ENCODE data around the gene SLC6A3.

Gene SLC6A3

GRCh38 chr5:1344975-1345838 lies 100.0 kb downstream of the SLC6A3 start, which contains the start of gene CLPTM1L:
CLPTM1L (minus strand) TSS chr5:1345099; CDS start chr5:1344841, 258 bp downstream.
- H4K8ac ChIP-seq (ENCODE audit: low read depth, low read length), result peak within 1 kb of the TSS; percentile 16
- no peaks in the 10 kb centered on the region for H3K27me3 ChIP-seq (ENCODE audit: insufficient read depth, low read length, poor library complexity)
- H3K18ac ChIP-seq (ENCODE audit: low read length), result peak within 1 kb of the TSS; percentile 55
- peaks cover 2% of the 10 kb centered on the region for H3K4me1 ChIP-seq (ENCODE audit: control insufficient read depth, low read depth, low read length)
- no peak within 1 kb of the TSS for H2BK15ac ChIP-seq (replicated peaks; ENCODE audit: low read depth)
- peak; percentile 87 for DNase-seq
- peak within 1 kb of the TSS; percentile 92 for H3K4me3 ChIP-seq (ENCODE audit: low read length)
- H4K5ac ChIP-seq (ENCODE audit: low read length), result no peak within 1 kb of the TSS
- H3K79me1 ChIP-seq (ENCODE audit: low read length), result peaks cover 10% of the 10 kb centered on the region
- WGBS (ENCODE audit: extremely low coverage, insufficient coverage, low lambda C conversion rate), result no CpG with 5 or more reads among the region's 87 CpGs
- no peak within 1 kb of the TSS for H3K27ac ChIP-seq (ENCODE audit: low read depth, low read length)
- peak within 1 kb of the TSS; percentile 44 for H3K4ac ChIP-seq (ENCODE audit: low read depth, low read length)
- H3K36me3 ChIP-seq (ENCODE audit: control insufficient read depth, insufficient read depth, low read length), result peaks cover 12% of the 10 kb centered on the region
- H2AK5ac ChIP-seq (ENCODE audit: low read length), result no peak within 1 kb of the TSS
- peak within 1 kb of the TSS; percentile 88 for H3K9ac ChIP-seq (ENCODE audit: low read length)
- H2BK5ac ChIP-seq (ENCODE audit: low read length), result no peak within 1 kb of the TSS
- peak within 1 kb of the TSS; percentile 90 for H3K4me2 ChIP-seq (ENCODE audit: low read length)
- peak within 1 kb of the TSS; percentile 95 for H3K56ac ChIP-seq (ENCODE audit: low read length)
- peak within 1 kb of the TSS; percentile 45 for H3K23ac ChIP-seq (ENCODE audit: low read length)
- peaks cover 11% of the 10 kb centered on the region for H3K79me2 ChIP-seq (ENCODE audit: control insufficient read depth, insufficient read depth, low read length)
- H2BK120ac ChIP-seq (ENCODE audit: low read depth, low read length), result no peak within 1 kb of the TSS

- H3K27ac ChIP-seq (ENCODE audit: low read depth, low read length), result no peak overlapping the region
- H2BK5ac ChIP-seq (ENCODE audit: low read length), result no peak overlapping the region
Observed at GRCh38 chr5:1343931-1344901, 101.0 kb downstream of the SLC6A3 start.

GRCh38 chr5:1343315-1343751 lies 101.9 kb downstream of the SLC6A3 start:
- Histone ChIP-seq H3K27ac (ENCODE audit: low read depth, low read length) (no peak overlapping the region), H3K4me3 (ENCODE audit: low read length) (no peak overlapping the region), H3K56ac (ENCODE audit: low read length) (no peak overlapping the region), H3K9ac (ENCODE audit: low read length) (no peak overlapping the region), H3K18ac (ENCODE audit: low read length) (no peak overlapping the region), H2BK5ac (ENCODE audit: low read length) (no peak overlapping the region), H4K8ac (ENCODE audit: low read depth, low read length) (no peak overlapping the region), H3K27me3 (ENCODE audit: insufficient read depth, low read length, poor library complexity) (no peaks in the 10 kb centered on the region), H2BK15ac (replicated peaks; ENCODE audit: low read depth) (no peak overlapping the region), H3K4ac (ENCODE audit: low read depth, low read length) (no peak overlapping the region), H3K4me2 (ENCODE audit: low read length) (no peak overlapping the region), H2BK120ac (ENCODE audit: low read depth, low read length) (no peak overlapping the region), H3K79me2 (ENCODE audit: control insufficient read depth, insufficient read depth, low read length) (peaks cover 11% of the 10 kb centered on the region), H3K36me3 (ENCODE audit: control insufficient read depth, insufficient read depth, low read length) (peaks cover 13% of the 10 kb centered on the region), H3K79me1 (ENCODE audit: low read length) (peaks cover 11% of the 10 kb centered on the region), H3K23ac (ENCODE audit: low read length) (no peak overlapping the region), H4K5ac (ENCODE audit: low read length) (no peak overlapping the region), H3K4me1 (ENCODE audit: control insufficient read depth, low read depth, low read length) (peaks cover 2% of the 10 kb centered on the region), H2AK5ac (ENCODE audit: low read length) (no peak overlapping the region)
- WGBS (ENCODE audit: extremely low coverage, insufficient coverage, low lambda C conversion rate), result no CpG with 5 or more reads among the region's 9 CpGs
- no peak for DNase-seq

More at GRCh38 chr5:1343931-1344901, 101.0 kb downstream of the SLC6A3 start:
- Histone ChIP-seq H4K5ac (ENCODE audit: low read length) (no peak overlapping the region), H3K18ac (ENCODE audit: low read length) (peak overlapping the region; percentile 55), H3K79me1 (ENCODE audit: low read length) (peaks cover 11% of the 10 kb centered on the region), H3K4ac (ENCODE audit: low read depth, low read length) (no peak overlapping the region), H2AK5ac (ENCODE audit: low read length) (no peak overlapping the region), H2BK120ac (ENCODE audit: low read depth, low read length) (no peak overlapping the region), H3K79me2 (ENCODE audit: control insufficient read depth, insufficient read depth, low read length) (peaks cover 11% of the 10 kb centered on the region), H3K23ac (ENCODE audit: low read length) (peak overlapping the region; percentile 45), H4K8ac (ENCODE audit: low read depth, low read length) (no peak overlapping the region), H3K9ac (ENCODE audit: low read length) (peak overlapping the region; percentile 88), H3K4me1 (ENCODE audit: control insufficient read depth, low read depth, low read length) (peaks cover 2% of the 10 kb centered on the region), H3K4me2 (ENCODE audit: low read length) (peak overlapping the region; percentile 90), H2BK15ac (replicated peaks; ENCODE audit: low read depth) (no peak overlapping the region), H3K56ac (ENCODE audit: low read length) (peak overlapping the region; percentile 95), H3K27me3 (ENCODE audit: insufficient read depth, low read length, poor library complexity) (no peaks in the 10 kb centered on the region), H3K4me3 (ENCODE audit: low read length) (peak overlapping the region; percentile 92), H3K36me3 (ENCODE audit: control insufficient read depth, insufficient read depth, low read length) (peaks cover 13% of the 10 kb centered on the region)
- WGBS (ENCODE audit: extremely low coverage, insufficient coverage, low lambda C conversion rate), result no CpG with 5 or more reads among the region's 61 CpGs
- DNase-seq, result peak; percentile 27

All from mesendoderm (in vitro differentiated cells).